NT2/D1 (cell line): ENCODE data around the gene VWA8.

Source experiments
- YY1 ChIP-seq: IDR thresholded peaks from 2 replicates; pipeline ENCODE4 v1.6.1; 2011; ENCODE audit not compliant: insufficient read length, insufficient read depth
- ZNF274 ChIP-seq: IDR thresholded peaks from 2 replicates; pipeline ENCODE4 v1.6.1; 2011; ENCODE audit warnings: mild to moderate bottlenecking, low read depth, low read length

GRCh38 chr13:41891119-41891518 is 69.8 kb downstream of the VWA8 start:
- no peak for TF ChIP-seq YY1
- TF ChIP-seq ZNF274: no peak
